Measurements from ENCODE around the gene TRAPPC3. TPM values are rescaled to one million over a fixed set of nuclear protein-coding genes. Genes with fewer than 3 reads are reported as not detected.

The TRAPPC3 gene
- total RNA-seq, 1 experiment from 2014 or later: 52.7 TPM

GRCh38 chr1:36176106-36176949 is 27.0 kb upstream of the TRAPPC3 start:
- Histone ChIP-seq H3K79me1 (ENCODE audit: insufficient read depth, low read depth, low read length, poor library complexity, severe bottlenecking) (no peaks in the 10 kb centered on the region), H4K8ac (replicated peaks; ENCODE audit: insufficient read length, low read depth, low read length) (no peak overlapping the region), H3K23me2 (ENCODE audit: insufficient read length, low read depth, low read length, poor library complexity, severe bottlenecking) (peaks cover 11% of the 10 kb centered on the region), H3K4me2 (ENCODE audit: insufficient read depth, insufficient read length, low read length) (peak overlapping the region; percentile 2), H4K91ac (ENCODE audit: insufficient read length, low read depth, low read length) (no peak overlapping the region), H2BK15ac (ENCODE audit: low read depth, low read length) (no peak overlapping the region), H3K9me3 (ENCODE audit: control insufficient read depth, low read depth, low read length) (no peaks in the 10 kb centered on the region), H2BK120ac (ENCODE audit: low read depth, low read length, poor library complexity, severe bottlenecking) (no peak overlapping the region), H3K4ac (ENCODE audit: low read depth, low read length) (no peak overlapping the region), H2AK5ac (ENCODE audit: insufficient read length, low read length) (no peak overlapping the region), H3K79me2 (ENCODE audit: insufficient read depth, low read length) (no peaks in the 10 kb centered on the region), H2BK12ac (ENCODE audit: insufficient read length, low read depth, low read length) (no peak overlapping the region), H2BK5ac (ENCODE audit: insufficient read length, low read length) (no peak overlapping the region), H2AFZ (ENCODE audit: low read length) (no peak overlapping the region), H3K23ac (ENCODE audit: insufficient read length, low read depth, low read length) (no peak overlapping the region), H3K9ac (ENCODE audit: extremely low read depth, insufficient read length, low read length) (no peak overlapping the region), H3K18ac (ENCODE audit: insufficient read length, low read depth, low read length) (peak overlapping the region; percentile 36), H3K27me3 (ENCODE audit: insufficient read depth, low read length) (no peaks in the 10 kb centered on the region), H3T11ph (ENCODE audit: low read length) (no peak overlapping the region), H2BK20ac (ENCODE audit: low read depth, low read length, poor library complexity, severe bottlenecking) (no peak overlapping the region), H3K27ac (ENCODE audit: insufficient read length, low read depth, low read length) (no peak overlapping the region), H3K4me1 (ENCODE audit: insufficient read depth, low read length) (peaks cover 5% of the 10 kb centered on the region; the same call in 1 of the 2 replicates), H4K20me1 (ENCODE audit: control insufficient read depth, insufficient read depth, insufficient read length) (peaks cover 4% of the 10 kb centered on the region), H3K14ac (ENCODE audit: insufficient read depth, low read length) (peak overlapping the region; percentile 65; the same call in 1 of the 2 replicates), H3K56ac (ENCODE audit: insufficient read length, low read depth, low read length) (no peak overlapping the region), H4K5ac (ENCODE audit: insufficient read length, low read depth, low read length) (no peak overlapping the region)
- Mint-ChIP-seq H3K4me1 (peaks cover 10 to 38% of the 10 kb centered on the region in 2 experiments), H3K9me3 (no peaks in the 10 kb centered on the region), H3K36me3 (ENCODE audit: insufficient read depth in 1 of 3, low read depth in 3 of 3) (peaks cover 34 to 50% (median 46%) of the 10 kb centered on the region in 3 experiments), H3K27me3 (ENCODE audit: low read depth) (no peaks in the 10 kb centered on the region), H3K27ac (peak overlapping the region; percentile 61 to 77 (median 61); a peak in 2 of 7 replicates), H3K4me3 (peak overlapping the region in 1 of 2 experiments; percentile 56; a peak in 2 of 5 replicates)
- TF ChIP-seq CTCF (conservative IDR thresholded peaks at IDR 0.05): peak; percentile 55
- WGBS (ENCODE audit: extremely low coverage, insufficient read length, low lambda C conversion rate): no CpG with 5 or more reads among the region's 76 CpGs
- peak; percentile 80 for DNase-seq
